ENCODE data around the gene FAM117A. TPM values are rescaled to one million over a fixed set of nuclear protein-coding genes. Genes with fewer than 3 reads are reported as not detected.
"Not testable (repeated sequence)": the region's sequence is repeated elsewhere in the genome, so short reads cannot be mapped to it uniquely, and the experiment has no call there.

FAM117A gene
- total RNA-seq, 2 experiments from 2014 or later = 19.7 to 23.0 TPM

DNA sequence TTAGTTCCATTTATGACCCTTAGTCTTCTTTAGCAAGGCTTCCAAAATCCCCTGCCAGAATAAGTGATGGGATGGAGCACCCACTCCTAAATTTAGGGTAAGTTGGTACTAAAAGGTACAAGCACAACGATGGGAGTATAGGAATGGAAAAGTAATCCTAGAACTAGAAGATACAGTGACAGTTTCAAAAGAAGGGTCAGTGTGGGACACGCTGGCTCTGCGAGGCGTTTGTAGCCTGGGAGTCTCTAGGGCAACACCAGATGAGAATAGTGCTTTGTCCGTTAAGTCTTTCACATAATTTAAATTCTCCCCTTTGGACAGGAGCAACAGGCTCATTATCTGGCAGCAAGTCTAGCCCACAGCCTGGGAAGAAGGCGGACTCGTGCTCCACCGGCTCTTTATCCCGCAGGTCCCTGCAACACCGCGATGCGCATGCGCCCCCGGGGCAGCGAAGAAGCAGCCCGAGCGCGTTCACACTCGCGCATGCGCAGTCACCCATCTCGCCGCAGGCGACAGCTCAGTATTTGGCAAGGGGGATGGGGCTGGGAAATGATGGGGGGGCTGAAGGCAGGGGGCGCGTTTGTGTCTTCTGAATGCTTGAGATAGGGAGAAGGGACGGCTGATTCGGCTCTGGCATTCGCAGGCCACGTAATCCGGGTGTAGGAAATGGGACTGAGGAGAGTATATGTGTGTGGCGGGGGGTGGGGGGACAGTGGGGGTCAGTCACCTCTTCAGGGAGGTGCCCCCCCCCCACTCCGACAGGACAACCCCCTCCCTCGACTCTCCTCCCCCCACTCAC lies 86.6 kb downstream of the FAM117A start:
- H3K36me3 Mint-ChIP-seq (ENCODE audit: low read depth) = peaks cover 31% of the 10 kb centered on the region
- TF ChIP-seq, protein P1, sequence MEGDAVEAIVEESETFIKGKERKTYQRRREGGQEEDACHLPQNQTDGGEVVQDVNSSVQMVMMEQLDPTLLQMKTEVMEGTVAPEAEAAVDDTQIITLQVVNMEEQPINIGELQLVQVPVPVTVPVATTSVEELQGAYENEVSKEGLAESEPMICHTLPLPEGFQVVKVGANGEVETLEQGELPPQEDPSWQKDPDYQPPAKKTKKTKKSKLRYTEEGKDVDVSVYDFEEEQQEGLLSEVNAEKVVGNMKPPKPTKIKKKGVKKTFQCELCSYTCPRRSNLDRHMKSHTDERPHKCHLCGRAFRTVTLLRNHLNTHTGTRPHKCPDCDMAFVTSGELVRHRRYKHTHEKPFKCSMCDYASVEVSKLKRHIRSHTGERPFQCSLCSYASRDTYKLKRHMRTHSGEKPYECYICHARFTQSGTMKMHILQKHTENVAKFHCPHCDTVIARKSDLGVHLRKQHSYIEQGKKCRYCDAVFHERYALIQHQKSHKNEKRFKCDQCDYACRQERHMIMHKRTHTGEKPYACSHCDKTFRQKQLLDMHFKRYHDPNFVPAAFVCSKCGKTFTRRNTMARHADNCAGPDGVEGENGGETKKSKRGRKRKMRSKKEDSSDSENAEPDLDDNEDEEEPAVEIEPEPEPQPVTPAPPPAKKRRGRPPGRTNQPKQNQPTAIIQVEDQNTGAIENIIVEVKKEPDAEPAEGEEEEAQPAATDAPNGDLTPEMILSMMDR (IDR thresholded peaks at IDR 0.05) = no peak
- peaks cover 36% of the 10 kb centered on the region for H3K4me1 Mint-ChIP-seq (ENCODE audit: low read depth)
- peaks cover 4% of the 10 kb centered on the region for H3K9me3 Mint-ChIP-seq
- ATAC-seq = peak; percentile 58
- peak overlapping the region; percentile 94 for H3K4me3 Mint-ChIP-seq
- POLR2A ChIA-PET = interaction anchor here (0.5 to 1.0 kb wide), 9 partner anchors 8 to 291 kb away, joined by 3 to 6 read pairs (median 3); no protein-coding TSS in a partner anchor
- peak overlapping the region; percentile 98 for H3K27ac Mint-ChIP-seq
- CTCF ChIA-PET = interaction anchor here (0.7 to 1.4 kb wide), 4 partner anchors 17 to 110 kb away, joined by 3 to 5 read pairs (median 3); partner anchors contain the start of gene NXPH3
- DNase-seq = peak; percentile 96
- intact Hi-C loops (cut with micrococcal nuclease) = no loop called here
- H3K27me3 Mint-ChIP-seq = no peaks in the 10 kb centered on the region

DNA sequence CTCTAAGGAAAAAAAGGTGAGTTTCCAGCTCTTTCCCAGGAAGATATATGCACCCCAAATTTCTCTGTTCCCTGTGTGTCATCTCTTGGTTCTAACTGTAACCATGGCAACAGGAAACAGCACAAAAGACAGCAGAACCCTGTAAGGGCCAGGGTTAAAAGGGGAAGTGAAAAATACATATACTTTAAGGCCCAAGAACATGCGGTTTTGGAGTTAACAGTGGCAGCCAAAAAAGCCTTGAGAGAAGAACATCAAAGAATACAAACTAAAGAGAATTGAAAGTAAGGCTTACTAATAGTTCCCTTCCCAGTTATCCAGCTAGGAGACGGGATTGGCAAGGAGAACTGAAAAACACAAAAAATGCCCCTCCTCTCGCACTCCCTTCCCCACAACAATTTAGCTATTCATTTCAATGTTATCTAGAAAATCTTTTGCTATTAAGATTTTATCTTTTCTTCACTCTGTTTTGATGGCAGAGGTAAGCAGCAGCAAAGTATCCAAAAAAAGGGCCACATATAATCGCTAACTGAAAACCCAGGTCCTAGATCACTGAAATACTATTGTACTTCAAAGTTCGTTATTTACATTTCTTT lies 87.6 kb downstream of the FAM117A start:
- Mint-ChIP-seq H3K4me1 (ENCODE audit: low read depth) (peaks cover 40% of the 10 kb centered on the region), H3K27ac (peak overlapping the region; percentile 98), H3K36me3 (ENCODE audit: low read depth) (peaks cover 32% of the 10 kb centered on the region), H3K4me3 (peak overlapping the region; percentile 94), H3K9me3 (peaks cover 4% of the 10 kb centered on the region), H3K27me3 (no peaks in the 10 kb centered on the region)
- ChIA-PET POLR2A (interaction anchor here (0.7 to 1.0 kb wide), 3 partner anchors 15 to 173 kb away, joined by 3 to 4 read pairs (median 3); no protein-coding TSS in a partner anchor), CTCF (interaction anchor here (0.6 to 1.8 kb wide), 8 partner anchors 13 to 470 kb away, joined by 3 to 5 read pairs (median 3); partner anchors contain the start of gene NXPH3)
- TF ChIP-seq, protein P1 (IDR thresholded peaks at IDR 0.05) = no peak
- ATAC-seq (no peak), DNase-seq (peak; percentile 28)
- intact Hi-C loops (cut with micrococcal nuclease) = no loop called here

DNA sequence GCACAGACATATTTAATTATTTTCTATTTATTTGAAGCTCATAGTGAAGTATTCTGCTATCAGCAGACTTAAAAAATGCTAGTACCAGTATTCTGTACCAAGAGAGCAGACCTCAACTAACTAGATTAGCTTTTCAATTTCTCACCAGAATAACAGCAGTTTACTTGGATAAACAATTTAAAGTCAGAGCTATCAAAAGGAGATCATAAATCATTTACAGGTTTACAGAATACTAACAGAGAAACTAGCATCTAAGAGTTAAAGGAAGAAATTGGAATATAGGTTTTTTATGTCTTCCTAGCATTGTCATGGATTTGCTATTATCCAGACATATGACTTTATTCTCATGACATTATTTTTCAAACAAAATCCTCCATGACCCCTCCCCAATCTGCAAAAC lies 89.4 kb downstream of the FAM117A start:
- Mint-ChIP-seq H3K36me3 (ENCODE audit: low read depth) (peaks cover 33% of the 10 kb centered on the region), H3K4me3 (no peak overlapping the region), H3K9me3 (peaks cover 4% of the 10 kb centered on the region), H3K4me1 (ENCODE audit: low read depth) (peaks cover 57% of the 10 kb centered on the region), H3K27me3 (no peaks in the 10 kb centered on the region), H3K27ac (peak overlapping the region; percentile 69)
- intact Hi-C loops (cut with micrococcal nuclease) = no loop called here
- TF ChIP-seq, protein P1 (IDR thresholded peaks at IDR 0.05) = no peak
- CTCF ChIA-PET = interaction anchor here (1.0 to 1.9 kb wide), 8 partner anchors 11 to 107 kb away, joined by 3 to 6 read pairs (median 4); partner anchors contain the start of gene SLC35B1
- no peak for ATAC-seq
- POLR2A ChIA-PET = interaction anchor here (1.2 kb wide), 1 partner anchor 28 kb away, joined by 5 read pairs; no protein-coding TSS in a partner anchor
- DNase-seq = no peak

DNA sequence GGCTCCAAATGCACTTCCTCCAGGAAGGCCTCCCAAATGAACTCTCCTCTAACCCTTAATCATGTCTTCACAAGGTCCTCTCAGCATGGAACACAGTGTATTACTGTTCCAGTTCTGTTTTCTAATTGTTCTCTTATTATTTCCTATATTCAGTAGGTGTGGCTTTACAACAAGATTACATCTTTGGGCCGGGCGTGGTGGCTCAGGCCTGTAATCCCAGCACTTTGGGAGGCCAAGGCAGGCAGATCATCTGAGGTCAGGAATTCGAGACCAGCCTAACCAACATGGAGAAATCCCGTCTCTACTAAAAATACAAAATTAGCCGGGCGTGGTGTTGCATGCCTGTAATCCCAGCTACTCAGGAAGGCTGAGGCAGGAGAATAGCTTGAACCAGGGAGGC lies 90.3 kb downstream of the FAM117A start:
- intact Hi-C loops (cut with micrococcal nuclease); DNase-seq; H3K27me3 Mint-ChIP-seq; H3K9me3 Mint-ChIP-seq; H3K4me3 Mint-ChIP-seq; ATAC-seq: not testable (repeated sequence)
- ChIA-PET CTCF (interaction anchor here (1.4 to 1.9 kb wide), 3 partner anchors 22 to 106 kb away, joined by 4 to 6 read pairs (median 5); no protein-coding TSS in a partner anchor), POLR2A (interaction anchor here (1.2 kb wide), 1 partner anchor 27 kb away, joined by 5 read pairs; no protein-coding TSS in a partner anchor)
- peak overlapping the region; percentile 70 for H3K27ac Mint-ChIP-seq
- peaks cover 57% of the 10 kb centered on the region for H3K4me1 Mint-ChIP-seq (ENCODE audit: low read depth)
- H3K36me3 Mint-ChIP-seq (ENCODE audit: low read depth) = peaks cover 33% of the 10 kb centered on the region

DNA sequence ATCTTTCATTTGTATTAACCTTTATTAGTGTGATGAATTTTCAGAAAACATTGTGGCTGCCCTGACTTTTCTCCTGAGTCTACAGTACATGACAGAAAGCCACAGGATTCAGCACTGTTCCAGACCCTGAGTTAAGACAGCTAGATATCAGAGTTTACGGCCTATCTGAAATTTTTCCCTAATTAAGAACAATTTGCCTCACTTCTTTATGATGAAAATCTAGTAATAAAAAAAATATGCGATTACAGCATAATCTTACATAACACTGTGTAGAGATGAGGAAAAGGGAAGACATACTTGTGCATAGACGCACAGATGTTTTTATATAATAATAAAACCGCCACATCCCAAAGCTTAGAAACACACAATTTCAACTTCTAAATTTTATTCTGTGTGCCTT lies 93.3 kb downstream of the FAM117A start:
- Mint-ChIP-seq H3K4me3 (no peak overlapping the region), H3K27ac (peak overlapping the region; percentile 52), H3K27me3 (no peaks in the 10 kb centered on the region), H3K9me3 (no peaks in the 10 kb centered on the region), H3K4me1 (ENCODE audit: low read depth) (peaks cover 58% of the 10 kb centered on the region), H3K36me3 (ENCODE audit: low read depth) (peaks cover 31% of the 10 kb centered on the region)
- POLR2A ChIA-PET = interaction anchor here (1.6 kb wide), 1 partner anchor 9 kb away, joined by 6 read pairs; no protein-coding TSS in a partner anchor
- intact Hi-C loops (cut with micrococcal nuclease) = no loop called here
- ATAC-seq (no peak), DNase-seq (no peak)
- CTCF ChIA-PET = interaction anchor here (0.7 to 1.8 kb wide), 4 partner anchors 26 to 103 kb away, joined by 3 to 7 read pairs (median 4); no protein-coding TSS in a partner anchor
- TF ChIP-seq, protein P1 (IDR thresholded peaks at IDR 0.05) = no peak
